HG03354 (cell line): ENCODE data around the gene TRAPPC8.
A peak's percentile ranks its signal among the peaks of the same experiment; 100 is the strongest.
"Not testable (repeated sequence)": the region's sequence is repeated elsewhere in the genome, so short reads cannot be mapped to it uniquely, and the experiment has no call there.

Experiments
- ATAC-seq: cut with Tn5 transposase; IDR thresholded peaks from one replicate; pipeline ENCODE4 v1.9.1; 2021; ENCODE audit warnings: mild to moderate bottlenecking; ENCODE audit not compliant: unreplicated experiment, poor library complexity, severe bottlenecking

The TRAPPC8 gene

DNA sequence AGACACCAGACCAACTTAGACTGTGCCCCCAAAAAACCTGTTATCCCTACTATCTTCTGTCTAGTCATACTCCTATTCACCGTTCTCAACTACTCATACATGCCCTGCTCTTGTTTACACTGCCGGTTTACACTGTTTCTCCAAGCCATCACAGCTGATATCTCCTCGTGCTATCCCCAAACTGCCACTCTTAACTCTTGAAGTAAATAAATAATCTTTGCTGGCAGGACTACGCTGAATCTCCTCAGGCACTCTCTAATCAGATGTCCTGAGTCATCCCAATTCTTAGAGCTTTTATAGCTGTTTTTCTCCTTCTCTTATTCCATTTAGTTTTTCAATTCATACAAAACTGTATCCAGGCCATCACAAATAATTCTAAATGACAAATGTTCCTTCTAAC, 133.9 kb downstream of the TRAPPC8 start:
- not testable (repeated sequence) for ATAC-seq

- no peak for ATAC-seq
Measured at GRCh38 chr18:31801078-31801477, 141.8 kb downstream of the TRAPPC8 start.

DNA sequence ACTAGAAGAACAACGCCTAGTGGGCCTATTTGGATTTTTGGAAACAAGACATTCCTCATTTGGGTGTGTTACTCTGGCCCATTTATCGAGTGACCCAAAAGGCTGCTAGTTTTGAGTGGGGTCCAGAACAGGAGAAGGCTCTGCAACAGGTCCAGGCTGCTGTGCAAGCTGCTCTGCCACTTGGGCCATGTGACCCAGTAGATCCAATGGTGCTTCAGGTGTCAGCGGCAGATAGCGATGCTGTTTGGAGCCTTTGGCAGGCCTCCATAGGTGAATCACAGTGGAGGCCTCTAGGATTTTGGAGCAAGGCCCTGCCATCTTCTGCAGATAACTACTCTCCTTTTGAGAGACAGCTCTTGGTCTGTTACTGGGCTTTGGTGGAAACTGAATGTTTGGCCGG, 143.7 kb downstream of the TRAPPC8 start:
- ATAC-seq = not testable (repeated sequence)

DNA sequence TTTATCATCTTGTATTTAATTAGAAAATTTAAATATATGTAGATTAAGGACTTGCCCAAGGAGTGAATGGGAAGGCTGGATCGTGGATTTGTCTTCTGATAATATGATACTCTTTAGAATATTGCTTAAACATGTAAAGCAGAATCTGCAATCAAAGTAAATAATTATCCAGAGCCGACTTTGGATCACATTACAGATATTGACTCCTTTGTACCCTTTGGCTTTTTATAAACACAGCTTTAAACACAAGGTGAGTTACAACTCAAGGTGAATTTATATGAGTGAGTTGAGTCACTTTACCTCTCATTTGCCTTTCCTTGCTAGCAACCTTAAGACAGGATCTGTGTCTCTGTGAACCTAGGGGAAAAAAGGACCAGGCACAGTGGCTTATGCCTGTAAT, 144.5 kb downstream of the TRAPPC8 start:
- no peak for ATAC-seq

- ATAC-seq = no peak
Measured at GRCh38 chr18:31795747-31796146, 147.2 kb downstream of the TRAPPC8 start.

DNA sequence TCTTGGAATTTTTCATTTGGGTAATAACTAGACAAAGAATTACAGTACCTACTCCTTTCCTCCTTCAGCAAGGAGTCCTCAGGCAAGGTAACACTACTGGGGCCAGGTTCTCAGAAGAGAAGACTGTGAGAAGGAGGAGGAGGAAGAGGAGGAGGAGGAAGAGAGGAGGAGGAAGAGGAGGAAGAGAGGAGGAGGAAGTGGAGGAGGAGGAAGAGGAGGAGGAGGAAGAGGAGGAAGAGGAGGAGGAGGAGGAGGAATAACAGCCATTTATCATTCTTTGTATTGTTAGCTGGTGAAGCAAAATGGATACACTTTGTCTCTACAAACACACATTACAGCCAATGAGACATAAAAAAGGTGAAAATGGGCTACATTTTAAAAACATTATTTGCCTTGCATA, 149.4 kb downstream of the TRAPPC8 start:
- ATAC-seq = no peak

- no peak for ATAC-seq
Measured at GRCh38 chr18:31792580-31792911, 150.4 kb downstream of the TRAPPC8 start.

DNA sequence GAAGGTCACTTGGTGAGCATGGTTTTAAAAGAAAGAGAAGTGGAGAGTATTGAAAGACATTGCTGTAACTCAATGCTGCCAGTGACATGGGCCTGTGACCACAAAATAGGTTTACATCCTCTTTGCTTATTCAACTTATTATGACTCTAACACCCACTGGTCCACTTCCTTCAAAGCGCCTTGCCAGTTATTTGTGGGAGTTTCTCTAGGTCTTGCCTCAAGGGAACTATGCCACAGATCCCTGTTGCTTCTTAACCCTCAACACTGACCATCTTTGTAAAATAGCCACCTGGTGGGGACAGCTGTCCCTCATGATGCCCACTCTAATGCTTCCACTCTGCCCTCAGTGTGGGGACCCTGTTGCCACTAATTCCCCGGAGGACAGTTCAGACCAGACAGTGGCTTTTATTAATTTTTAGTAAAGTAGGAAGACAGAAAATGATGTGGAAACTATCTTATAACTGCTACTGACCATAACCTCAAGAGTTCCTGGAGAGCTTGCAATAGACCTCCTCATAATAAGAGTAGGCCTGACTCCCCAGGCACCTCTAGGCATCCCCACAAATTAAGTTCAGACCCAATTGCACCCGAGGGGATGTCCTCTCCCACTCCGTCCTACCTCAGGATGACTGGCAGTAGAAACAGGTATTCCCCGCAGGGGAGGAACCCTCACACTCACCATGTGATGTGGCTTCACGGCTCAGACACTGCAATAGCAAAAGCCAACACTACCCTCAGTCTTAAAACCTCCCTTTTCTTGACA, 150.9 kb downstream of the TRAPPC8 start:
- ATAC-seq = peak; percentile 98

DNA sequence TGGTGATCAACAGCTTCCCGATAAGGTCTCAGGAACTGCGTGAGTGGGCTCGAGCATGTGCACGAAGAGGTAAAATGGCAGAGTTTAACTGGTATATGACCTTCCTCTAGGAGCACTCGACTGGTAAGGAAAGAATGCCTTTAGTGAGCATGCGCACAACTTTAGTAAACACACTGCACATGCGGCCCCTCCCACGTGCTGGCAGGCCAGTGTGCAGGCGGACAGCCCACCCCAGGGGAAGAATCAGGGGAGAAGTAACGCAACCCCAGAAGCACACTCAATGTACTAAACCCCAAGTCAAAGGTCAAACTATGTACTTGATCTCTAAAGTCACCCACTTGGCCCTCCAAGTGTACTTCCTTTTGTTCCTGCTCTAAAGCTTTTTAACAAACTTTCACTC, 153.5 kb downstream of the TRAPPC8 start:
- no peak for ATAC-seq

DNA sequence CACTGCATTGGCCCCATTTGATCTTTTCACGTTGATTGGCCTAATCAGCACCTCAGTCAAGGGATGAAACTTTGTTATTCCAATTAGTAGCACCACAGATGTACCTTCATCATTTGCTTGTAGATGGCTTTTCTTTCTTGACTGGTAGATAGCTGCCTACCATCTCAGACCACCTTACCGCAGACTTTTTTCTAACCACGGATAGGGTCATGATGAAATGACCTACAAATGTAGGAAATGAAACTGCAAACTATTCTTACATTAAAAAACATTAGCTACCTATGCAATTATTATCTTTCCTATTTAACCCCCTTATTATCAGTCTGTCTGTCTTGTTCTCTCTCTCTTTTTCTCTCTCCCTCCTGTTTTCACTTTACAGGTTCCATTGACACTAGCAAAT, 159.9 kb downstream of the TRAPPC8 start:
- no peak for ATAC-seq
